ENCODE data around the gene PITX3. TPM values are rescaled to one million over a fixed set of nuclear protein-coding genes. Genes with fewer than 3 reads are reported as not detected.

PITX3 gene
- total and polyA plus RNA-seq, 9 of the 15 experiments (the other 6 are each of a cell fraction or from before 2014, with no cell fraction given): 0.30 to 0.98 (median 0.95) TPM; not detected in 6

- TF ChIP-seq GMEB1 (CRISPR knock-in tag; IDR thresholded peaks at IDR 0.05) (no peak), NR0B1 (IDR thresholded peaks at IDR 0.05; ENCODE audit: partially characterized antibody) (no peak), NCOR1 (IDR thresholded peaks at IDR 0.05) (no peak), FIP1L1 (IDR thresholded peaks at IDR 0.05; ENCODE audit: low read depth, low read length, poor library complexity, severe bottlenecking) (no peak)
- TF ChIP-seq, protein P1, sequence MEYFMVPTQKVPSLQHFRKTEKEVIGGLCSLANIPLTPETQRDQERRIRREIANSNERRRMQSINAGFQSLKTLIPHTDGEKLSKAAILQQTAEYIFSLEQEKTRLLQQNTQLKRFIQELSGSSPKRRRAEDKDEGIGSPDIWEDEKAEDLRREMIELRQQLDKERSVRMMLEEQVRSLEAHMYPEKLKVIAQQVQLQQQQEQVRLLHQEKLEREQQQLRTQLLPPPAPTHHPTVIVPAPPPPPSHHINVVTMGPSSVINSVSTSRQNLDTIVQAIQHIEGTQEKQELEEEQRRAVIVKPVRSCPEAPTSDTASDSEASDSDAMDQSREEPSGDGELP (CRISPR knock-in tag; IDR thresholded peaks at IDR 0.05; ENCODE audit: borderline replicate concordance): no peak
Measured at GRCh38 chr10:102236006-102236405, 5.3 kb downstream of the PITX3 start (continued).

- in situ Hi-C loops (cut with MboI): loop anchor here (25.0 kb wide), 1 partner anchor 352 kb away; no protein-coding TSS in a partner anchor
- no TSS peak for BruUV-seq (replicated peaks)
- Histone ChIP-seq H3K36me3 (ENCODE audit: control insufficient read depth, insufficient read depth, low read length) (no peaks in the 10 kb centered on the region), H3K4me2 (ENCODE audit: insufficient read depth, low read length) (no peak overlapping the region), H3K27me3 (ENCODE audit: control insufficient read depth in 2 of 2, insufficient read depth in 2 of 2, low read length in 2 of 2) (peaks cover 0 to 3% of the 10 kb centered on the region in 2 experiments; a peak in 1 of 5 replicates), H3K79me2 (ENCODE audit: control insufficient read depth, insufficient read depth, low read length) (no peaks in the 10 kb centered on the region), H3K9me3 (replicated peaks; ENCODE audit: control insufficient read depth, insufficient read depth, low read depth, low read length) (no peaks in the 10 kb centered on the region), H4K20me1 (replicated peaks; ENCODE audit: control insufficient read depth, insufficient read depth, low read length) (no peaks in the 10 kb centered on the region), H3K9me1 (ENCODE audit: control insufficient read depth, insufficient read depth, low read length) (no peaks in the 10 kb centered on the region), H2AFZ (ENCODE audit: low read depth, low read length) (no peak overlapping the region), H3K4me3 (no peak overlapping the region), H3K9ac (ENCODE audit: insufficient read depth in 1 of 2, low read depth in 2 of 2, low read length in 2 of 2) (0 out of 4 replicates have a peak overlapping the region, but pooled peaks of 1 of the 2 experiments have one; percentile 26), H3K4me1 (replicated peaks in 1 of 2; ENCODE audit: control insufficient read depth in 2 of 2, insufficient read depth in 2 of 2, low read length in 2 of 2) (peaks cover 4 to 19% of the 10 kb centered on the region in 2 experiments; a peak in 3 of 5 replicates), H3K27ac (ENCODE audit: extremely low read depth, low read depth, low read length) (no peak overlapping the region)
- no peak for FAIRE-seq
- no peak for DNase-seq (ENCODE audit: extremely low read depth in 1 of 4, low spot score in 3 of 4)
- POLR2A ChIA-PET: interaction anchor here (0.6 kb wide), 1 partner anchor 91 kb away, joined by 4 read pairs; no protein-coding TSS in a partner anchor
- no peak for ATAC-seq
- intact Hi-C loops (cut with micrococcal nuclease): no loop called here
- CTCF ChIA-PET (ENCODE audit: low intra/inter-chr PET ratio): no interaction called here
- WGBS (ENCODE audit: insufficient coverage, low coverage, missing lambda C conversion rate): 83% methylated on average over 1 of the region's 1 CpG
- 0 out of 2 replicates have a peak, but pooled peaks have one; percentile 13 for TF ChIP-seq ATF3 (IDR thresholded peaks at IDR 0.05)
- no peak for TF ChIP-seq ATF3 (CRISPR knock-in tag; conservative IDR thresholded peaks at IDR 0.05)
- TF ChIP-seq PRMT5 (CRISPR knock-in tag; IDR thresholded peaks at IDR 0.05): no peak
- no peak for TF ChIP-seq SMARCA5 (IDR thresholded peaks at IDR 0.05)
- TF ChIP-seq, protein P2, sequence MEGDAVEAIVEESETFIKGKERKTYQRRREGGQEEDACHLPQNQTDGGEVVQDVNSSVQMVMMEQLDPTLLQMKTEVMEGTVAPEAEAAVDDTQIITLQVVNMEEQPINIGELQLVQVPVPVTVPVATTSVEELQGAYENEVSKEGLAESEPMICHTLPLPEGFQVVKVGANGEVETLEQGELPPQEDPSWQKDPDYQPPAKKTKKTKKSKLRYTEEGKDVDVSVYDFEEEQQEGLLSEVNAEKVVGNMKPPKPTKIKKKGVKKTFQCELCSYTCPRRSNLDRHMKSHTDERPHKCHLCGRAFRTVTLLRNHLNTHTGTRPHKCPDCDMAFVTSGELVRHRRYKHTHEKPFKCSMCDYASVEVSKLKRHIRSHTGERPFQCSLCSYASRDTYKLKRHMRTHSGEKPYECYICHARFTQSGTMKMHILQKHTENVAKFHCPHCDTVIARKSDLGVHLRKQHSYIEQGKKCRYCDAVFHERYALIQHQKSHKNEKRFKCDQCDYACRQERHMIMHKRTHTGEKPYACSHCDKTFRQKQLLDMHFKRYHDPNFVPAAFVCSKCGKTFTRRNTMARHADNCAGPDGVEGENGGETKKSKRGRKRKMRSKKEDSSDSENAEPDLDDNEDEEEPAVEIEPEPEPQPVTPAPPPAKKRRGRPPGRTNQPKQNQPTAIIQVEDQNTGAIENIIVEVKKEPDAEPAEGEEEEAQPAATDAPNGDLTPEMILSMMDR (IDR thresholded peaks at IDR 0.05 in 2 of 3, conservative IDR thresholded peaks at IDR 0.05 in 1 of 3; ENCODE audit: insufficient read depth in 2 of 3, low read depth in 1 of 3, low read length in 3 of 3): no peak
Measured at GRCh38 chr10:102235598-102235920, 5.8 kb downstream of the PITX3 start.
